ENCODE data around the gene NODAL. TPM values are rescaled to one million over a fixed set of nuclear protein-coding genes. Genes with fewer than 3 reads are reported as not detected.

Gene NODAL
- polyA plus RNA-seq, 1 donor from 2014 or later, result not detected

DNA sequence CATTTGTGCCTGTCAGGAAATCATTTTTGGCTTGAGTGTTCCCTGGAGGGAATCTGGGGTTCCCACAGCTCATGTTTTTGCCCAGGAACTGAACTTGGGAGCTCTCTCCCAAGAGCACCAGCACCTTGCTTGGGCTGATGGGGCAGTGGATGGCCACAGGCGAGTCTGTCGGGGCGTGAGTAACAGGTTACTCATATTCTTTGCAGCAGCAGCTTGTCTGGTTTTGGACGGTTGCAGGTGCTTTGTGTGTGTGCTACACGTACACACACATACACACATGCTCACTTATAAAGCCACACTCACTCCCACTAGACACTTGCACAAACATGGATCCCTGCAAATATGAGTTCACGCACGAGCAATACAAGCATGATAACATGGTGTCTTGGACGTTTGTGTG lies 34.2 kb upstream of the NODAL start:
- H4K20me1 ChIP-seq (ENCODE audit: insufficient read depth), result no peaks in the 10 kb centered on the region
- H3K27ac ChIP-seq (ENCODE audit: low read length), result no peak overlapping the region
- TF ChIP-seq EZH2 (IDR thresholded peaks at IDR 0.05; ENCODE audit: borderline replicate concordance, insufficient read depth, low read length, poor library complexity, severe bottlenecking) (no peak), TAF1 (IDR thresholded peaks at IDR 0.05; ENCODE audit: low read depth) (no peak), POLR2AphosphoS5 (IDR thresholded peaks at IDR 0.05) (no peak), RAD21 (conservative IDR thresholded peaks at IDR 0.05) (no peak), EP300 (conservative IDR thresholded peaks at IDR 0.05; ENCODE audit: poor library complexity, severe bottlenecking) (no peak), MXI1 (conservative IDR thresholded peaks at IDR 0.05; ENCODE audit: poor library complexity, severe bottlenecking) (no peak), SMC3 (conservative IDR thresholded peaks at IDR 0.05; ENCODE audit: poor library complexity) (no peak)
- TF ChIP-seq, protein P1, sequence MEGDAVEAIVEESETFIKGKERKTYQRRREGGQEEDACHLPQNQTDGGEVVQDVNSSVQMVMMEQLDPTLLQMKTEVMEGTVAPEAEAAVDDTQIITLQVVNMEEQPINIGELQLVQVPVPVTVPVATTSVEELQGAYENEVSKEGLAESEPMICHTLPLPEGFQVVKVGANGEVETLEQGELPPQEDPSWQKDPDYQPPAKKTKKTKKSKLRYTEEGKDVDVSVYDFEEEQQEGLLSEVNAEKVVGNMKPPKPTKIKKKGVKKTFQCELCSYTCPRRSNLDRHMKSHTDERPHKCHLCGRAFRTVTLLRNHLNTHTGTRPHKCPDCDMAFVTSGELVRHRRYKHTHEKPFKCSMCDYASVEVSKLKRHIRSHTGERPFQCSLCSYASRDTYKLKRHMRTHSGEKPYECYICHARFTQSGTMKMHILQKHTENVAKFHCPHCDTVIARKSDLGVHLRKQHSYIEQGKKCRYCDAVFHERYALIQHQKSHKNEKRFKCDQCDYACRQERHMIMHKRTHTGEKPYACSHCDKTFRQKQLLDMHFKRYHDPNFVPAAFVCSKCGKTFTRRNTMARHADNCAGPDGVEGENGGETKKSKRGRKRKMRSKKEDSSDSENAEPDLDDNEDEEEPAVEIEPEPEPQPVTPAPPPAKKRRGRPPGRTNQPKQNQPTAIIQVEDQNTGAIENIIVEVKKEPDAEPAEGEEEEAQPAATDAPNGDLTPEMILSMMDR (IDR thresholded peaks at IDR 0.05; ENCODE audit: poor library complexity, severe bottlenecking), result no peak
- no peak overlapping the region for H3K9ac ChIP-seq (ENCODE audit: low read length)
- no peaks in the 10 kb centered on the region for H3F3A ChIP-seq (ENCODE audit: insufficient read depth, low read length, poor library complexity, severe bottlenecking)
- no peak overlapping the region for H3K4me3 ChIP-seq (ENCODE audit: low read length)
- no peaks in the 10 kb centered on the region for H3K9me3 ChIP-seq (ENCODE audit: low read length)
- H2AFZ ChIP-seq (ENCODE audit: low read depth, low read length), result no peak overlapping the region
- no peaks in the 10 kb centered on the region for H3K9me2 ChIP-seq (ENCODE audit: insufficient read depth, low read length)
- H3K36me3 ChIP-seq (ENCODE audit: insufficient read depth, low read length), result no peaks in the 10 kb centered on the region
- H3K27me3 ChIP-seq (ENCODE audit: insufficient read depth, low read depth, low read length), result peaks cover 30% of the 10 kb centered on the region
- H3K79me2 ChIP-seq (replicated peaks; ENCODE audit: insufficient read depth, low read length), result no peaks in the 10 kb centered on the region
- no peak overlapping the region for H3K4me2 ChIP-seq (ENCODE audit: low read length)

DNA sequence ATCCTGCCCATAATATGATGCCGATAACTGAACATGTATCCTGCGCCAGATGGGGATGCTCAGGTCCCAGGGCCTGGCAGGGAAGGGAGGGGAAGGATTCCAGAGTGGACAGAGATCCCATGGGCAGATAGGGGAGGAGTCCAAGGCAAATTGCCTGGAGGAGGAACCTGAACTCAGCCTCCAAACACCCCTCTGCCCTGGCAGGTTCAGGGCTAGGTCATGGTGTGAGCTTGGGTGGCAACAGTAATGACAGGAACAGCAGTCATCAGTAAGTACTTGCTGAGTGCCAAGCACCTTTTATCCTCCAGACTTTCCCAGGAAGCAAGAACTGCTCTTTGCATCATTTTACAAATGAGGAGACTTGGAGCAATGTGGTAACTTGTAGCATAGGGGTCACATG lies 33.3 kb upstream of the NODAL start:
- Histone ChIP-seq H4K20me1 (ENCODE audit: insufficient read depth) (no peaks in the 10 kb centered on the region), H3K36me3 (ENCODE audit: insufficient read depth, low read length) (no peaks in the 10 kb centered on the region), H3K4me2 (ENCODE audit: low read length) (no peak overlapping the region), H3K9ac (ENCODE audit: low read length) (no peak overlapping the region), H3K79me2 (replicated peaks; ENCODE audit: insufficient read depth, low read length) (no peaks in the 10 kb centered on the region), H3K27ac (ENCODE audit: low read length) (no peak overlapping the region), H3K9me2 (ENCODE audit: insufficient read depth, low read length) (no peaks in the 10 kb centered on the region), H3K9me3 (ENCODE audit: low read length) (no peaks in the 10 kb centered on the region), H2AFZ (ENCODE audit: low read depth, low read length) (no peak overlapping the region), H3K27me3 (ENCODE audit: insufficient read depth, low read depth, low read length) (peaks cover 30% of the 10 kb centered on the region), H3F3A (ENCODE audit: insufficient read depth, low read length, poor library complexity, severe bottlenecking) (no peaks in the 10 kb centered on the region), H3K4me3 (ENCODE audit: low read length) (no peak overlapping the region)
- no peak for TF ChIP-seq SMC3 (conservative IDR thresholded peaks at IDR 0.05; ENCODE audit: poor library complexity)
- no peak for TF ChIP-seq POLR2AphosphoS5 (IDR thresholded peaks at IDR 0.05)

DNA sequence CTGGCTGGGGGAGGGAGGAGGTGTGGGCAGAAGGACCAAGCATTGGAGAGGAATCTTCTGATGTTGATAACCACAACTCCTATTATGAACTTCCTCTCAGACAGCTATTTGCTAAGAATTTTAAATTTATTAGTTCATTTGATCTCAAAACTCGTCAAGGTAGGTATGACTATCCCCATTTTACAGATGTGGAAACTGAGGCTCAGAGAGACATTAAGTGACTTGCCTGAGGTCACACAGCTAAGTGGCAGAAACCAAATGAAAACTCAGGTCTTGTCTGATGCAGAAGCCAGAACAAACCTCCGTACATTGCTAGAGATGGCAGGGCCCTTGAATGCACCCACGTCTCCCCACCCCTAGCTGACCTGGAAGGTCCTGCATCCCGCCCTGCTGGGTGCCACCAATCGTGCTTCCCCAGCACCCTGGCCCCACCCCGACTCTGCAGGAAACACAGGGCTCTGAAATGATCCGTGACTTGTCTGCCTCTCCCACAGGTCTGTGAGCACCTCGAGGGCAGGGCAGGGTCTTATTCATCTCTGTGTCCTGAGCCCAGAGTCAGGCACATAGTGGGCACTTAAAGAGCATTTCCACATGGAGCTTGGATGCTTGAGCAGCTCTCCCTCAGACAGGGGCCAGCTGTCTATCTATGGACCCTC lies 31.4 kb upstream of the NODAL start:
- Histone ChIP-seq H3K9ac (ENCODE audit: low read length) (no peak overlapping the region), H3K9me2 (ENCODE audit: insufficient read depth, low read length) (no peaks in the 10 kb centered on the region), H3K4me2 (ENCODE audit: low read length) (no peak overlapping the region), H3K4me3 (ENCODE audit: low read length) (no peak overlapping the region), H2AFZ (ENCODE audit: low read depth, low read length) (no peak overlapping the region), H3K9me3 (ENCODE audit: low read length) (no peaks in the 10 kb centered on the region), H3F3A (ENCODE audit: insufficient read depth, low read length, poor library complexity, severe bottlenecking) (no peaks in the 10 kb centered on the region), H3K79me2 (replicated peaks; ENCODE audit: insufficient read depth, low read length) (no peaks in the 10 kb centered on the region), H3K36me3 (ENCODE audit: insufficient read depth, low read length) (no peaks in the 10 kb centered on the region), H3K27me3 (ENCODE audit: insufficient read depth, low read depth, low read length) (peaks cover 14% of the 10 kb centered on the region), H3K27ac (ENCODE audit: low read length) (no peak overlapping the region), H4K20me1 (ENCODE audit: insufficient read depth) (no peaks in the 10 kb centered on the region)
- no peak for TF ChIP-seq TAF1 (IDR thresholded peaks at IDR 0.05; ENCODE audit: low read depth)
- no peak for TF ChIP-seq POLR2AphosphoS5 (IDR thresholded peaks at IDR 0.05)
- no peak for TF ChIP-seq EP300 (conservative IDR thresholded peaks at IDR 0.05; ENCODE audit: poor library complexity, severe bottlenecking)

Measured in neural cell (in vitro differentiated cells).